HK-2 (cell line): Measurements from ENCODE around the gene CD164L2.
A peak's percentile ranks its signal among the peaks of the same experiment; 100 is the strongest.

Experiments
- DNase-seq: peaks from one replicate; pipeline ENCODE4 v3.0.0-alpha.2; 2018; ENCODE audit not compliant: unreplicated experiment

Gene CD164L2

GRCh38 chr1:27346991-27347624, 36.0 kb downstream of the CD164L2 start:
- DNase-seq = no peak

GRCh38 chr1:27346357-27346756, 36.8 kb downstream of the CD164L2 start:
- DNase-seq = no peak

- DNase-seq = no peak
These were observed 37.9 kb downstream of the CD164L2 start for GRCh38 chr1:27345272-27345671.

- no peak for DNase-seq
These were observed 39.5 kb downstream of the CD164L2 start for GRCh38 chr1:27343639-27344025.

GRCh38 chr1:27342778-27343638, 40.1 kb downstream of the CD164L2 start:
- no peak for DNase-seq

GRCh38 chr1:27342391-27342777, 40.7 kb downstream of the CD164L2 start:
- DNase-seq = no peak

- peak; percentile 79 for DNase-seq
These were observed 41.4 kb downstream of the CD164L2 start, which contains the start of gene SYTL1 for GRCh38 chr1:27341525-27342252. Gene SYTL1 (plus strand): TSS chr1:27342022. CDS start chr1:27345335, 3,313 bp downstream.

- DNase-seq = no peak
These were observed 43.9 kb downstream of the CD164L2 start for GRCh38 chr1:27339213-27339612.

GRCh38 chr1:27338751-27339150, 44.4 kb downstream of the CD164L2 start:
- DNase-seq = no peak

- DNase-seq = no peak
These were observed 46.4 kb downstream of the CD164L2 start for GRCh38 chr1:27336756-27337155.

GRCh38 chr1:27335506-27336422, 47.4 kb downstream of the CD164L2 start:
- no peak for DNase-seq

- DNase-seq = no peak
These were observed 49.3 kb downstream of the CD164L2 start for GRCh38 chr1:27333717-27334279.

GRCh38 chr1:27332536-27333281, 50.4 kb downstream of the CD164L2 start:
- DNase-seq = no peak

GRCh38 chr1:27331922-27332321, 51.2 kb downstream of the CD164L2 start:
- no peak for DNase-seq

- DNase-seq = no peak
These were observed 51.7 kb downstream of the CD164L2 start for GRCh38 chr1:27331426-27331825.

GRCh38 chr1:27330786-27331185, 52.3 kb downstream of the CD164L2 start:
- no peak for DNase-seq
